CD4-positive, alpha-beta T cell (primary cell): ENCODE results near the gene NECAB3. TPM values are rescaled to one million over a fixed set of nuclear protein-coding genes. Genes with fewer than 3 reads are reported as not detected.

Experiments
- ATAC-seq: fragments of 200-7000 bp; cut with Tn5 transposase; one replicate; pipeline ENCODE4 v1.10.0; 2022; ENCODE audit warnings: mild to moderate bottlenecking; ENCODE audit not compliant: poor library complexity
- CTCF ChIA-PET: fragments of 350-600 bp; sonication (Branson Sonifier 250); formaldehyde crosslinking; loops from one replicate; lab custom pipeline; 2021; ENCODE audit warnings: antibody characterized with exemption, inconsistent platforms; lab: Charles Lee
- POLR2A ChIA-PET: fragments of 350-600 bp; sonication (Branson Sonifier 250); formaldehyde crosslinking; loops from one replicate; lab custom pipeline; 2021; ENCODE audit warnings: antibody characterized with exemption, inconsistent platforms; lab: Charles Lee
- DNase-seq, 14 experiments: peaks; one replicate each; pipeline ENCODE4 v3.0.0-alpha.2; 2013 to 2020; ENCODE audit warnings: mixed read lengths in 2 of 14
- H3K27ac ChIP-seq, 2 donors: one replicate each; pipeline versions ENCODE4 v1.5.1 to v1.7.0; 2013; ENCODE audit warnings: low read length in 2 of 2, low read depth in 1 of 2, mild to moderate bottlenecking in 1 of 2
- H3K27me3 ChIP-seq, 2 experiments: 1 replicate in 1 of 2; 2 replicates in 1 of 2; pipeline versions ENCODE4 v1.6.1 to v1.7.0; 2013; ENCODE audit warnings: low read length in 2 of 2, control low read depth in 1 of 2, mild to moderate bottlenecking in 1 of 2, moderate library complexity in 1 of 2; ENCODE audit not compliant: insufficient read depth in 2 of 2, control insufficient read depth in 1 of 2
- H3K36me3 ChIP-seq: one replicate; pipeline ENCODE4 v1.6.1; 2013; ENCODE audit warnings: low read length, control low read depth; ENCODE audit not compliant: insufficient read depth
- H3K4me1 ChIP-seq: one replicate; pipeline ENCODE4 v1.6.1; 2013; ENCODE audit warnings: low read length, control low read depth; ENCODE audit not compliant: insufficient read depth
- H3K4me3 ChIP-seq: one replicate; pipeline ENCODE4 v1.5.1; 2013; ENCODE audit warnings: mild to moderate bottlenecking, low read length, moderate library complexity
- H3K9me3 ChIP-seq, 2 experiments: 1 replicate in 1 of 2; 2 replicates in 1 of 2; pipeline versions ENCODE4 v1.6.1 to v1.7.0; 2013; ENCODE audit warnings: low read length in 2 of 2, mild to moderate bottlenecking in 2 of 2, control low read depth in 1 of 2, moderate library complexity in 1 of 2; ENCODE audit not compliant: control insufficient read depth in 1 of 2, insufficient read depth in 1 of 2
- H3K27ac Mint-ChIP-seq: one replicate; pipeline ENCODE4 v1.8.0; 2020; ENCODE audit warnings: mixed read lengths
- H3K27me3 Mint-ChIP-seq: one replicate; pipeline ENCODE4 v1.8.0; 2021; ENCODE audit warnings: mixed read lengths
- H3K36me3 Mint-ChIP-seq: one replicate; pipeline ENCODE4 v1.8.0; 2021; ENCODE audit warnings: low read depth, mixed read lengths
- H3K4me1 Mint-ChIP-seq: one replicate; pipeline ENCODE4 v1.8.0; 2021; ENCODE audit warnings: low read depth, mixed read lengths
- H3K4me3 Mint-ChIP-seq: one replicate; pipeline ENCODE4 v1.8.0; 2020; ENCODE audit warnings: mild to moderate bottlenecking, mixed read lengths
- H3K9me3 Mint-ChIP-seq: one replicate; pipeline ENCODE4 v1.8.0; 2020; ENCODE audit warnings: mixed read lengths
- intact Hi-C, 2 experiments: fragments of 100-400 bp; cut with DNase I in 1 of 2; cut with micrococcal nuclease in 1 of 2; formaldehyde crosslinking; loops; one replicate each; pipeline versions ENCODE4 v1.15.1 to v1.9.0; 2023 to 2025; cut with DNase I, micrococcal nuclease
- total RNA-seq, 174 experiments: library from RNA in 2 of 174; stranded (reverse) in 2 of 174; gene quantifications; one replicate each; pipeline ENCODE4 v1.2.3 and lab custom pipeline; 2021 to 2026
- TF ChIP-seq, protein P1 (sequence below): fragments of 200-600 bp; IDR thresholded peaks from one replicate; pipeline ENCODE4 v1.8.0; 2022; ENCODE audit warnings: antibody characterized with exemption, mild to moderate bottlenecking

Gene NECAB3
- total RNA-seq, 2 experiments from 2014 or later = 8.7 to 9.2 TPM

DNA sequence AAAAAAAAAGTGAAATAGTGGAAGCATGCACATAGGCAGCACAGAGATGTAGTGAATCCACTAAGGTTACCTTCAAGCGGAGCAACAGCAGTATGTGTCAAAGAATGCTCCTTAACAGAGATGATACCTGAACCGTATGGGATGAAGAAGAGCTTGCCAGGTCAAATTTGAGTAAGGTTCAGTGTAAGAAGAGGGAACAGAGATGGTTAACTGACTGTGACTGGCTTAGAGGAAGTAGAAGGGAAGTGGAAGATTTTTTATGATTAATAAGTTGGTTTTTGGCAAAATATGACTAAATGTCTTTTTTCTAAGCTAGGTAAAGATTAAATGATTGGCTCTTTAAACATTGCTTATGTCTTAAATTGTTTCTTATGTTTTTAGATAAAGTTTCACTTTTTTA lies 64.7 kb downstream of the NECAB3 start:
- H3K4me3 Mint-ChIP-seq = no peak overlapping the region
- Histone ChIP-seq H3K4me1 (no peaks in the 10 kb centered on the region), H3K27ac (no peak overlapping the region), H3K27me3 (no peaks in the 10 kb centered on the region), H3K36me3 (peaks cover 49% of the 10 kb centered on the region), H3K4me3 (no peak overlapping the region), H3K9me3 (no peaks in the 10 kb centered on the region)
- no peak overlapping the region for H3K27ac Mint-ChIP-seq
- TF ChIP-seq, protein P1, sequence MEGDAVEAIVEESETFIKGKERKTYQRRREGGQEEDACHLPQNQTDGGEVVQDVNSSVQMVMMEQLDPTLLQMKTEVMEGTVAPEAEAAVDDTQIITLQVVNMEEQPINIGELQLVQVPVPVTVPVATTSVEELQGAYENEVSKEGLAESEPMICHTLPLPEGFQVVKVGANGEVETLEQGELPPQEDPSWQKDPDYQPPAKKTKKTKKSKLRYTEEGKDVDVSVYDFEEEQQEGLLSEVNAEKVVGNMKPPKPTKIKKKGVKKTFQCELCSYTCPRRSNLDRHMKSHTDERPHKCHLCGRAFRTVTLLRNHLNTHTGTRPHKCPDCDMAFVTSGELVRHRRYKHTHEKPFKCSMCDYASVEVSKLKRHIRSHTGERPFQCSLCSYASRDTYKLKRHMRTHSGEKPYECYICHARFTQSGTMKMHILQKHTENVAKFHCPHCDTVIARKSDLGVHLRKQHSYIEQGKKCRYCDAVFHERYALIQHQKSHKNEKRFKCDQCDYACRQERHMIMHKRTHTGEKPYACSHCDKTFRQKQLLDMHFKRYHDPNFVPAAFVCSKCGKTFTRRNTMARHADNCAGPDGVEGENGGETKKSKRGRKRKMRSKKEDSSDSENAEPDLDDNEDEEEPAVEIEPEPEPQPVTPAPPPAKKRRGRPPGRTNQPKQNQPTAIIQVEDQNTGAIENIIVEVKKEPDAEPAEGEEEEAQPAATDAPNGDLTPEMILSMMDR = no peak
- intact Hi-C loops = no loop called here
- no peaks in the 10 kb centered on the region for H3K27me3 Mint-ChIP-seq
- ChIA-PET CTCF (no interaction called here), POLR2A (interaction anchor here (0.7 kb wide), 1 partner anchor 222 kb away, joined by 3 read pairs; no protein-coding TSS in a partner anchor)
- ATAC-seq = no peak
- no peak for DNase-seq
- peaks cover 77% of the 10 kb centered on the region for H3K36me3 Mint-ChIP-seq
- no peaks in the 10 kb centered on the region for H3K4me1 Mint-ChIP-seq
- H3K9me3 Mint-ChIP-seq = no peaks in the 10 kb centered on the region

Other genes starting within 250 kb of the NECAB3 start
- 1 to 10 TPM; 5.0 to 5.2 TPM for gene SNTA1, start 230.7 kb downstream of the NECAB3 start, total RNA-seq
- 10 to 100 TPM; 17.9 to 18.6 TPM for gene CBFA2T2, start 184.3 kb downstream of the NECAB3 start, total RNA-seq
- gene C20orf144, start 12.1 kb downstream of the NECAB3 start, total RNA-seq = under 1 TPM; 0.17 to 0.19 TPM
- under 1 TPM; 0.28 to 0.55 TPM for gene ACTL10, start 7.5 kb downstream of the NECAB3 start, total RNA-seq
- gene E2F1, start 12.0 kb upstream of the NECAB3 start, total RNA-seq = 1 to 10 TPM; 1.2 to 1.6 TPM
- gene PXMP4, start 45.9 kb upstream of the NECAB3 start, total RNA-seq = 1 to 10 TPM; 3.6 to 4.1 TPM
- gene ZNF341, start 57.6 kb upstream of the NECAB3 start, total RNA-seq = 1 to 10 TPM; 2.1 to 2.7 TPM
- 10 to 100 TPM; 44.2 to 49.3 TPM for gene CHMP4B, start 136.9 kb upstream of the NECAB3 start, total RNA-seq